OCI-LY1 (cell line): Measurements from ENCODE around the gene RPE65.

Experiments used
- H2AFZ ChIP-seq: fragments of 200-600 bp; sonication (generic), shearing (Covaris generic); 2 replicates; pipeline ENCODE4 v1.6.0; 2014; ENCODE audit warnings: antibody characterized with exemption, mild to moderate bottlenecking, low read length
- H3F3A ChIP-seq: fragments of 200-600 bp; sonication (generic), shearing (Covaris generic); 2 replicates; pipeline ENCODE4 v1.6.0; 2014; ENCODE audit warnings: mild to moderate bottlenecking, antibody characterized with exemption, low read length, moderate library complexity; ENCODE audit not compliant: insufficient read depth
- H3K27ac ChIP-seq: fragments of 200-600 bp; sonication (generic); 2 replicates; pipeline ENCODE4 v1.5.1; 2014; ENCODE audit warnings: low read length, mixed run types, mild to moderate bottlenecking, low read depth; ENCODE audit not compliant: poor library complexity, severe bottlenecking
- H3K27me3 ChIP-seq: fragments of 200-600 bp; sonication (generic); 2 replicates; pipeline ENCODE4 v1.6.0; 2014; ENCODE audit warnings: antibody characterized with exemption, mild to moderate bottlenecking, low read length, moderate library complexity; ENCODE audit not compliant: insufficient read depth
- H3K36me3 ChIP-seq: fragments of 200-600 bp; sonication (generic); 2 replicates; pipeline ENCODE4 v1.6.1; 2014; ENCODE audit warnings: mild to moderate bottlenecking, antibody characterized with exemption, low read length, moderate library complexity, mixed read lengths; ENCODE audit not compliant: insufficient read depth
- H3K4me1 ChIP-seq: fragments of 200-600 bp; sonication (generic); 2 replicates; pipeline ENCODE4 v1.5.1; 2014; ENCODE audit warnings: mild to moderate bottlenecking, low read length, moderate library complexity; ENCODE audit not compliant: insufficient read depth, severe bottlenecking
- H3K4me2 ChIP-seq: fragments of 200-600 bp; sonication (generic), shearing (Covaris generic); 2 replicates; pipeline ENCODE4 v1.6.1; 2014; ENCODE audit warnings: low read length
- H3K4me3 ChIP-seq: fragments of 200-600 bp; sonication (generic); 2 replicates; pipeline ENCODE4 v1.5.1; 2014; ENCODE audit warnings: low read length, low read depth, mild to moderate bottlenecking, mixed read lengths; ENCODE audit not compliant: poor library complexity, severe bottlenecking
- H3K79me2 ChIP-seq: fragments of 200-600 bp; shearing (Covaris generic); 2 replicates; pipeline ENCODE4 v1.6.1; 2016; ENCODE audit warnings: mixed run types, low read length, mixed read lengths; ENCODE audit not compliant: insufficient read depth
- H3K9ac ChIP-seq: fragments of 200-600 bp; sonication (generic), shearing (Covaris generic); 2 replicates; pipeline ENCODE4 v1.6.1; 2014; ENCODE audit warnings: mild to moderate bottlenecking, low read length, mixed read lengths
- H3K9me2 ChIP-seq: fragments of 200-600 bp; sonication (generic), shearing (Covaris generic); 2 replicates; pipeline ENCODE4 v1.6.1; 2014; ENCODE audit warnings: low read depth, mild to moderate bottlenecking, low read length, mixed read lengths
- H3K9me3 ChIP-seq: fragments of 200-600 bp; shearing (Covaris generic); 2 replicates; pipeline ENCODE4 v1.6.1; 2014; ENCODE audit warnings: low read length, mixed read lengths
- H4K20me1 ChIP-seq: fragments of 200-600 bp; sonication (generic), shearing (Covaris generic); 2 replicates; pipeline ENCODE4 v1.6.0; 2016; ENCODE audit warnings: mild to moderate bottlenecking, low read length; ENCODE audit not compliant: insufficient read depth
- EZH2 ChIP-seq: fragments of 200-600 bp; sonication (generic), shearing (Covaris generic); IDR thresholded peaks from 2 replicates; pipeline ENCODE4 v1.8.0; 2017; ENCODE audit warnings: borderline replicate concordance, mixed run types, mild to moderate bottlenecking, antibody characterized with exemption, low read length, moderate library complexity, mixed read lengths
- TF ChIP-seq, protein P1 (sequence below): fragments of 200-600 bp; sonication (generic), shearing (Covaris generic); IDR thresholded peaks from 2 replicates; pipeline ENCODE4 v1.5.1; 2017; ENCODE audit warnings: mild to moderate bottlenecking, antibody characterized with exemption, low read length, moderate library complexity, mixed read lengths

RPE65 gene

DNA sequence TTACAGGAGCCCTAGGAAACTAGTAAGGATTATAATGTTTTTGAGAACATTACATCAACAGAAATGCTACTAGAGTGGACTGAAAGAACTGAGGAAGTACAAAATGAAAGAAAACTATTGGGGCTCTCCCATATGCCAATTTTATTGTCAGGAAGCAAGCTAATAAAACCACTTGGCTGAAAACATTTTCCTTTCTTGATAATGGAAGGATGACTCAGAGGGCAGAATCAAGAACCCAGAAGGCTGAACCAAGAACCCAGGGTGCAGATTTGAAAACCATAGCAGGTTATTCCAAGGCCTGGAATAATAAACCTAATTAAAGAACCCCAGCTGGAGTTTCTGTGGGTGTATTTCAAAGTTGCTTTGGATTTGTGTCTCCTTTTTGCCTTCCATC is 70.7 kb downstream of the RPE65 start:
- Histone ChIP-seq H3K27me3 (no peaks in the 10 kb centered on the region), H3K4me1 (no peaks in the 10 kb centered on the region), H4K20me1 (no peaks in the 10 kb centered on the region), H3K36me3 (no peaks in the 10 kb centered on the region), H3F3A (no peaks in the 10 kb centered on the region), H3K79me2 (no peaks in the 10 kb centered on the region), H3K9me2 (no peaks in the 10 kb centered on the region), H2AFZ (no peak overlapping the region), H3K9ac (no peak overlapping the region), H3K9me3 (no peaks in the 10 kb centered on the region), H3K4me2 (no peak overlapping the region), H3K4me3 (no peak overlapping the region), H3K27ac (no peak overlapping the region)
- TF ChIP-seq EZH2: no peak
- TF ChIP-seq, protein P1, sequence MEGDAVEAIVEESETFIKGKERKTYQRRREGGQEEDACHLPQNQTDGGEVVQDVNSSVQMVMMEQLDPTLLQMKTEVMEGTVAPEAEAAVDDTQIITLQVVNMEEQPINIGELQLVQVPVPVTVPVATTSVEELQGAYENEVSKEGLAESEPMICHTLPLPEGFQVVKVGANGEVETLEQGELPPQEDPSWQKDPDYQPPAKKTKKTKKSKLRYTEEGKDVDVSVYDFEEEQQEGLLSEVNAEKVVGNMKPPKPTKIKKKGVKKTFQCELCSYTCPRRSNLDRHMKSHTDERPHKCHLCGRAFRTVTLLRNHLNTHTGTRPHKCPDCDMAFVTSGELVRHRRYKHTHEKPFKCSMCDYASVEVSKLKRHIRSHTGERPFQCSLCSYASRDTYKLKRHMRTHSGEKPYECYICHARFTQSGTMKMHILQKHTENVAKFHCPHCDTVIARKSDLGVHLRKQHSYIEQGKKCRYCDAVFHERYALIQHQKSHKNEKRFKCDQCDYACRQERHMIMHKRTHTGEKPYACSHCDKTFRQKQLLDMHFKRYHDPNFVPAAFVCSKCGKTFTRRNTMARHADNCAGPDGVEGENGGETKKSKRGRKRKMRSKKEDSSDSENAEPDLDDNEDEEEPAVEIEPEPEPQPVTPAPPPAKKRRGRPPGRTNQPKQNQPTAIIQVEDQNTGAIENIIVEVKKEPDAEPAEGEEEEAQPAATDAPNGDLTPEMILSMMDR: no peak
